ENCODE results near the gene B3GNT7.
"Not testable (repeated sequence)": the region's sequence is repeated elsewhere in the genome, so short reads cannot be mapped to it uniquely, and the experiment has no call there.

Gene B3GNT7

GRCh38 chr2:231423176-231423575 lies 27.7 kb downstream of the B3GNT7 start:
- TF ChIP-seq CTCF (IDR thresholded peaks at IDR 0.05; ENCODE audit: borderline replicate concordance, insufficient read depth, low read depth, low read length) = no peak
- no peak overlapping the region for H3K4me3 ChIP-seq (ENCODE audit: low read depth, low read length)

- no peak overlapping the region for H3K4me3 ChIP-seq (ENCODE audit: low read depth, low read length)
- TF ChIP-seq CTCF (IDR thresholded peaks at IDR 0.05; ENCODE audit: borderline replicate concordance, insufficient read depth, low read depth, low read length) = no peak
These were observed 29.8 kb downstream of the B3GNT7 start for GRCh38 chr2:231425291-231425810.

GRCh38 chr2:231425811-231426703 lies 30.5 kb downstream of the B3GNT7 start:
- H3K4me3 ChIP-seq (ENCODE audit: low read depth, low read length) = no peak overlapping the region
- no peak for TF ChIP-seq CTCF (IDR thresholded peaks at IDR 0.05; ENCODE audit: borderline replicate concordance, insufficient read depth, low read depth, low read length)

- no peak for TF ChIP-seq CTCF (IDR thresholded peaks at IDR 0.05; ENCODE audit: borderline replicate concordance, insufficient read depth, low read depth, low read length)
- no peak overlapping the region for H3K4me3 ChIP-seq (ENCODE audit: low read depth, low read length)
These were observed 31.6 kb downstream of the B3GNT7 start for GRCh38 chr2:231427116-231427515.

DNA sequence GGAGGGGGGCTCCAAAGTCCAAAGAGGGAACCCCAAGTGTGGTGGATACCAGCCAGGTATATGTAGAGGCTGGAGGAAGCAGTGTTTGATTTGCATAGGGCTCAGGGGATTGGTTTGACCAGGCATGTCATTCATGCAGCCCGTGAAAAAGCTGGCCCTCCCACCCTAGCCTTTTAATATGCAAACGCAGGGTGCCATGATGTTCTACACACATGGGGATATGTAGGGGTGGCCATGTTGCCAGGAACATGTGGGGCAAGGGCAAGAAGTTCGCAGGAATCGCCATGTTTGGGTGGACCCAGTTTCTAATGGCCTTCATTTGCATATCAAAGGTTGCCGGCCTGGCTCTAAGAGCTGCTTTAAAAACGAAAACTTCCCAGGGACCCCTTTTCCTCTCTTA lies 33.6 kb downstream of the B3GNT7 start:
- no peak overlapping the region for H3K4me3 ChIP-seq (ENCODE audit: low read depth, low read length)
- TF ChIP-seq CTCF (IDR thresholded peaks at IDR 0.05; ENCODE audit: borderline replicate concordance, insufficient read depth, low read depth, low read length) = no peak

- no peak for TF ChIP-seq CTCF (IDR thresholded peaks at IDR 0.05; ENCODE audit: borderline replicate concordance, insufficient read depth, low read depth, low read length)
- no peak overlapping the region for H3K4me3 ChIP-seq (ENCODE audit: low read depth, low read length)
These were observed 34.4 kb downstream of the B3GNT7 start for GRCh38 chr2:231429901-231430300.

- H3K4me3 ChIP-seq (ENCODE audit: low read depth, low read length) = not testable (repeated sequence)
These were observed 34.9 kb downstream of the B3GNT7 start for GRCh38 chr2:231430437-231430836.

Data from GM12875 (cell line).